ENCODE data around the gene CST3.

CST3 gene

GRCh38 chr20:23584434-23585199, 53.1 kb downstream of the CST3 start:
- Histone ChIP-seq H3K27ac (ENCODE audit: low read length) (no peak overlapping the region), H3K27me3 (ENCODE audit: control insufficient read depth in 1 of 2, insufficient read depth in 2 of 2, low read length in 2 of 2) (peaks cover 0 to 11% of the 10 kb centered on the region in 2 donors), H3K9me3 (ENCODE audit: control insufficient read depth in 2 of 2, low read length in 2 of 2) (no peaks in the 10 kb centered on the region), H3K36me3 (ENCODE audit: control insufficient read depth in 2 of 2, insufficient read depth in 2 of 2, low read length in 2 of 2) (no peaks in the 10 kb centered on the region), H3K4me1 (ENCODE audit: control insufficient read depth, insufficient read depth, low read length) (no peaks in the 10 kb centered on the region), H3K9ac (ENCODE audit: low read length in 2 of 2) (no peak overlapping the region), H3K4me3 (ENCODE audit: low read length in 2 of 2) (no peak overlapping the region)
